ENCODE measurements around the gene SMIM45.

SMIM45 gene

GRCh38 chr22:41920271-41920976 is 31.5 kb upstream of the SMIM45 start:
- ATAC-seq = no peak
- Mint-ChIP-seq H3K27me3 (no peaks in the 10 kb centered on the region), H3K27ac (peak overlapping the region; percentile 53), H3K4me1 (peaks cover 12% of the 10 kb centered on the region), H3K4me3 (peak overlapping the region; percentile 80), H3K36me3 (ENCODE audit: low read depth) (no peaks in the 10 kb centered on the region)
- no peaks in the 10 kb centered on the region for H3K9me3 ChIP-seq (ENCODE audit: control insufficient read depth, low read length, poor library complexity, severe bottlenecking)
- no peak for DNase-seq

DNA sequence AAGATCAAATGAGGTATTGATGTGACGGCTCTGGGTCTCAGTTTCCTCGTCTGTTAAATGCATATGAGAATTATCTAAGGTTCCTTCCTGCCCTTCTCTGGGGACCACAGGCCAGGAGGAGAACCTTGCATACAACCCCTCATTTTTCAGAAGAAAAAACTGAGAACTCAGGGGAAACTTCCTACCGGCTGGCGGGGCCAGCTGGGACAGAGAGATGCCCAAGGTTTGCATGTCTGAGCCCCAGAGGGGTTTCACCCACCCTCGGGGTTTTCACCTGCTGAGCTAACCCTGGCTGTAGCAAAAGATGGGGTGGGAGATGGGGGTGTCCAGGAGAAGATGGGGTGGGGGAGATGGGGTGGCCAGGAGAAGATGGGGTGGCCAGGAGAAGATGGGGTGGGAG is 29.6 kb upstream of the SMIM45 start:
- H3K9me3 ChIP-seq (ENCODE audit: control insufficient read depth, low read length, poor library complexity, severe bottlenecking) = no peaks in the 10 kb centered on the region
- DNase-seq (no peak), ATAC-seq (no peak)
- no peak overlapping the region for H3K27ac Mint-ChIP-seq
- peaks cover 13% of the 10 kb centered on the region for H3K4me1 Mint-ChIP-seq
- no peaks in the 10 kb centered on the region for H3K36me3 Mint-ChIP-seq (ENCODE audit: low read depth)
- H3K27me3 Mint-ChIP-seq = no peaks in the 10 kb centered on the region
- H3K4me3 Mint-ChIP-seq = no peak overlapping the region

DNA sequence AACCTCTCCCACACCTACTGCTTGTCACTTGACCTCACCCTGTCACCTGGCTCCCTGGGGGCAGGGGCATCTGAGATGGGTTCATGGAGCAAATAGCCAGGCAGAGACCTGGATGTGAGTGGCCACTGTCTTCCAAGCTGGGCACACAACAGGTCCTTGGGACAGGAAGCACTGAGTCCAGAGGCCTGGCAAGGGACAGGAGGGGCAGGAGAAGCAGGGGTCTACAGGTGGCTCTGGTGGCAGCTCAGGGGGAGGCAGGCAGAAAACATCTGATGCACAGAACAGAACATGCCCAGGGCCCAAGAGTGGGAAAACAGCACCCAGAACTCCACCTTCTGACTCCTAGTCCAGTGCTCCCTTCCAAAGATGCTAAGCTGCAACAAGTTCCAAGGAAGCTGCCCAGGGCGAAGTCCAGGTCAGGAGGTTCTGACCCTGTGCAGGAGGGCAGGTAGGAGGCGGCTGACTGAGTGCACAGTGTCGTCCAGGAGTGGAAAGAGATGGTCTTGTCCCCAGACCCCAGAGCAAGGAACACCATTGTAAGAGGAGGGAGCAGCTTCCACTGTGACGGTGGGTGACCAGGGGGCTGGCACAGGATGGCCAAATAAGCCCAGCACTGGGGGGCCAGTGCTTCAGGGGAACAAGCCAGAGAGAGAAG is 28.9 kb upstream of the SMIM45 start:
- Mint-ChIP-seq H3K4me1 (peaks cover 17% of the 10 kb centered on the region), H3K27ac (no peak overlapping the region), H3K27me3 (no peaks in the 10 kb centered on the region), H3K36me3 (ENCODE audit: low read depth) (no peaks in the 10 kb centered on the region), H3K4me3 (peak overlapping the region; percentile 31)
- no peak for ATAC-seq
- no peaks in the 10 kb centered on the region for H3K9me3 ChIP-seq (ENCODE audit: control insufficient read depth, low read length, poor library complexity, severe bottlenecking)
- no peak for DNase-seq

DNA sequence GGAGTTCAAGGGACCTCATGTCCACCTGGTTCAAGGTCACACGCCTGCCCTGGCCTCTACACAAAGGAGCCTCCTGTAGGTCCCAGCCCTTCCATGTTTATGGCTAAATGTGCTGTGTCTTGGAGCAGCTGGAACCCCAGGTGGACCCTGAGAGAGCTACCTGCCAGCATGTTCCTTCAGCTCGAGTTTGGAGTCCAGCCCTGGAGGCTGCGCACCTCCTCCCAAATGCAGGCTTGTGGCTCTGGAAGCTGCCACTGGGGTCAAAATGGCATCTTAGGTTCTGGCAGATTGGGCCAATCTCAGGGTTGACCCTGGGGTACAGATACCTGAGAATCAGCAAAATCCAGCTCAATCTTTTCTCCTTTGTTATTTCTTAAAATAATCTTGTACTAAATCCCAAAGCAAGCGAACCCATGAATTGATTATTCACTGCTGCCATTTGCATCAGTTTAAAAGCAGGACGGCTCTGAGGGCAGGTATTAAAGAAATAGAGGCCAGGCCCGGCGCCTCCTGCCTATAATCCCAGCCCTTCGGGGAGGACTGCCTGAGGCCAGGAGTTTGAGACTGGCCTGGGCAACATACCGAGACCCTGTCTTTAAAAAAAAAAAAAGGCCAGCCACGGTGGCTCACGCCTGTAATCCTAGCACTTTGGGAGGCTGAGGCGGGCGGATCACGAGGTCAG is 28.2 kb upstream of the SMIM45 start:
- H3K27ac Mint-ChIP-seq = no peak overlapping the region
- no peak for ATAC-seq
- no peaks in the 10 kb centered on the region for H3K36me3 Mint-ChIP-seq (ENCODE audit: low read depth)

DNA sequence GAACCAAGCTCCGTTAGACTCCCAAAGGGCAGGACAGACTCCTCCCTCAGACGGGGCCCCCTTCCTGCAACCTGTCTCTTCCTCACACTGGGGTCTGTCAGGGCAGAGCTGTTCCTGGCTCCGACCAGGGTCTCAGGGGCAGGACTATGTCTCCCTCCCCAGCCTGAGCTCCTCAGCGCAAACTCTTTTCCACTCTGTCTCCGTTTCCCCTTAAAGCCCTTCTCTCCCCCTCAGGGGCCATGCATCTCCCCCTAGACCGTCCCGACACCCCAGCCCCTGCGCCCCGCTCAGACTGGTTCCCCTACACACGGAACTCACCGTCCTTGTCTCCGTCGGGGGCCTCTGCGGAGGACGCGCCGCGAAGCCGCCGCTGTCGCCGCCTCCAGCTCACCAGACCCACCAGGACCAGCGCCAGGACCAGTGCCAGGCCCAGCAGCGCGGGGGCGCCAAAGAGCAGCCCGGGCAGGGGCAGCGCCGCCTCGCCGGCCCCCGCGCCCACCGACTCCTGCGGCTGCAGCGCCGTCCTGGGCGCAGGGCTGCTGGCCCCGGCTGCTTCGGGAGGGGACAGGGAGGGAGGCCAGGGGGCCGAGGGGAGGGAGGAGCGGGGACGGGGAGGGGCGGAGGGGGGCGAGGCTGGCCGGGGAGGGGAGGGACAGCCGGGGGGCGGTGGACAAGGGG is 26.0 kb upstream of the SMIM45 start:
- Mint-ChIP-seq H3K27ac (no peak overlapping the region), H3K4me1 (peaks cover 14% of the 10 kb centered on the region), H3K27me3 (no peaks in the 10 kb centered on the region), H3K4me3 (peak overlapping the region; percentile 87), H3K36me3 (ENCODE audit: low read depth) (no peaks in the 10 kb centered on the region)
- H3K9me3 ChIP-seq (ENCODE audit: control insufficient read depth, low read length, poor library complexity, severe bottlenecking) = no peaks in the 10 kb centered on the region
- DNase-seq (peak; percentile 71 to 82 (median 73)), ATAC-seq (peak; percentile 83)

More for the DNA sequence above, 28.2 kb upstream of the SMIM45 start:
- H3K9me3 ChIP-seq (ENCODE audit: control insufficient read depth, low read length, poor library complexity, severe bottlenecking) = no peaks in the 10 kb centered on the region
- Mint-ChIP-seq H3K4me3 (no peak overlapping the region), H3K27me3 (no peaks in the 10 kb centered on the region), H3K4me1 (peaks cover 21% of the 10 kb centered on the region)
- no peak for DNase-seq

DNA sequence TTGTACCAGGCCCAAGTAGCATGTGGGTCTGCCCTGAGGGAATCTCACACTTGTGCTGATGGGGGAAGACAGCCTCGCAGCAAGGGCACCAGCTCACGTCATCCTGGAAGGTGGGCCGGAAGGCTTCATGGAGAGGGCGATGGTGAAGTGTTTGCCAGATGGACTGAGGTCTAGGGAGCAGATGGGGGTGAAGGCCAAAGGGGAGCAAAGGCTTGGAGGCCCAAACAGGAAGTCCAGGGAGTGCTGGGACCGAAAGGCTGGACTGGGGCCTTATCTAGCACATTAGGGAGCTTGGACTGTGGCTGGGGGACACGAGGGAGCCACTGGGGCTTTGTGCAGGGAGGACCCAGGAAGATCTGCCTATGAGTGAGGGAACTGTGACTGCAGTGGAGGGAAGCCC is 24.1 kb upstream of the SMIM45 start:
- ATAC-seq (no peak), DNase-seq (no peak)
- H3K36me3 Mint-ChIP-seq (ENCODE audit: low read depth) = no peaks in the 10 kb centered on the region
- H3K27ac Mint-ChIP-seq = peak overlapping the region; percentile 89
- H3K27me3 Mint-ChIP-seq = no peaks in the 10 kb centered on the region
- H3K9me3 ChIP-seq (ENCODE audit: control insufficient read depth, low read length, poor library complexity, severe bottlenecking) = no peaks in the 10 kb centered on the region
- peak overlapping the region; percentile 85 for H3K4me3 Mint-ChIP-seq
- H3K4me1 Mint-ChIP-seq = peaks cover 14% of the 10 kb centered on the region

DNA sequence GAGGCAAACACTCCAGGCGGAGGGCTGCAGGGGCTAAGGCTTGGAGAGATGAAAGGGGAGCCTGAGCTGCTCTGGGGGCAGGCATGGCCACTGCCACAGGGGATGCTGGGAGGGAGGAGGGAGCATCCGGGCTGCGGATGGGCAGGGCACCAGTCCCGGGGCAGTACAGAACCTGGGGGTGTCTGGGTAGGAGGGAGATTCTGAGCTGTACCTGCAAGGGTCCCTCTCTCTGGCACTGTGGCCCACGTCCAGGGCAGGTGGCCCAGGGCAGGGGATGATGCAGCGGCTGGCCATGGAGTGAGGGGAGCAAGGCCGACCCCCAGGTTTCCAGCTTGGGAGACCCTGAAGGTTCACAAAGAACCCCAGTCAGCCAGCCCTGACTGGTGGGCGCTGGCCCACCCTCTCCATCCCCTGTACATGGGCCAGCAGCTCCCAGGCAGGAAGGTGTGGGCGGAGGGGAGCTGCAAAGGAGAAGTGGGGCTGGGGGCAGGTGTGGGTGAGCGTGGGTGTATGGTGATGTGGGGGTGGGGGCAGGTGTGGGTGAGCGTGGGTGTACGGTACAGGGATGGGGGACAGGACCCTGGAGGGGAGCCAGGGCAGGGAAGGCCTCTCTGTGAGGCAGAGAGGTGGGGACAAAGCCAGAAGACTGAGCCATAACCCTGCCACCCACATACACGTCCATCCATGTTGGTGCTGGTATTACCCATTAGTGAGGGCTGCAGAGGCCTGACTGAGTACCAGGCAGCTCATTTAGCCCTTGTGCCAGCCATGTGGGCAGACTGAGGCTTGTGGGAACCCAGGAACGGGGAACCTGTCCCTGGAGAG is 23.1 kb upstream of the SMIM45 start:
- Mint-ChIP-seq H3K4me1 (peaks cover 15% of the 10 kb centered on the region), H3K27me3 (no peaks in the 10 kb centered on the region), H3K36me3 (ENCODE audit: low read depth) (no peaks in the 10 kb centered on the region), H3K4me3 (peak overlapping the region; percentile 49), H3K27ac (peak overlapping the region; percentile 89)
- no peaks in the 10 kb centered on the region for H3K9me3 ChIP-seq (ENCODE audit: control insufficient read depth, low read length, poor library complexity, severe bottlenecking)
- no peak for ATAC-seq
- no peak for DNase-seq

- Mint-ChIP-seq H3K4me1 (peaks cover 15% of the 10 kb centered on the region), H3K27ac (no peak overlapping the region), H3K27me3 (no peaks in the 10 kb centered on the region), H3K36me3 (ENCODE audit: low read depth) (no peaks in the 10 kb centered on the region), H3K4me3 (no peak overlapping the region)
- DNase-seq (no peak), ATAC-seq (no peak)
- H3K9me3 ChIP-seq (ENCODE audit: control insufficient read depth, low read length, poor library complexity, severe bottlenecking) = no peaks in the 10 kb centered on the region
Measured at GRCh38 chr22:41929418-41929810, 22.5 kb upstream of the SMIM45 start.

- peaks cover 14% of the 10 kb centered on the region for H3K4me1 Mint-ChIP-seq
- H3K27me3 Mint-ChIP-seq = no peaks in the 10 kb centered on the region
- peak; percentile 3 for ATAC-seq
- H3K27ac Mint-ChIP-seq = peak overlapping the region; percentile 81
- no peaks in the 10 kb centered on the region for H3K9me3 ChIP-seq (ENCODE audit: control insufficient read depth, low read length, poor library complexity, severe bottlenecking)
- no peak overlapping the region for H3K4me3 Mint-ChIP-seq
- no peaks in the 10 kb centered on the region for H3K36me3 Mint-ChIP-seq (ENCODE audit: low read depth)
- no peak for DNase-seq
Measured at GRCh38 chr22:41931701-41932269, 20.2 kb upstream of the SMIM45 start.

DNA sequence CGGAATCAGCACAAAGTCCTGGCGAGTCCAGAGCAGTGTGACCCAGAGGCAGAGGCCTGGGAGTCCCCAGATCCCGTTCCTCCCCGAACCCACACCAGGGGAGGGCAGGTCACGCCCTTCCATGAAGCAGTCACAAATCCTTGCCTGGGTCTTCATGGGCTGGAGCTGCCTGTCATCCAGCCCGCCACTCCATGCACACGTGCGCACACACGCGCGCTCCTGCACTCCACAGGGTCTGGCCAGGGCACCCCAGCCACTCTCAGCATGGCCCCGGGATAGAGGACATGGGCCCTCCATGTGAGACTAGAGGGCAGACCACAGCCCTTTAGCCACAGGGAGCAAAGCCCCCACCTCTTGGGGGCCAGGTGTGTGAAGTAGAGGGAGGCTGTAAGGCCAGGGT is 19.6 kb upstream of the SMIM45 start:
- H3K4me1 Mint-ChIP-seq = peaks cover 14% of the 10 kb centered on the region
- no peak overlapping the region for H3K4me3 Mint-ChIP-seq
- DNase-seq (no peak), ATAC-seq (no peak)
- no peaks in the 10 kb centered on the region for H3K9me3 ChIP-seq (ENCODE audit: control insufficient read depth, low read length, poor library complexity, severe bottlenecking)
- H3K36me3 Mint-ChIP-seq (ENCODE audit: low read depth) = no peaks in the 10 kb centered on the region
- peak overlapping the region; percentile 81 for H3K27ac Mint-ChIP-seq
- H3K27me3 Mint-ChIP-seq = no peaks in the 10 kb centered on the region

GRCh38 chr22:41933411-41934177 is 18.4 kb upstream of the SMIM45 start:
- ATAC-seq = no peak
- H3K27ac Mint-ChIP-seq = peak overlapping the region; percentile 81

More at GRCh38 chr22:41933411-41934177, 18.4 kb upstream of the SMIM45 start:
- DNase-seq = no peak
- Mint-ChIP-seq H3K4me3 (no peak overlapping the region), H3K4me1 (peaks cover 9% of the 10 kb centered on the region), H3K27me3 (no peaks in the 10 kb centered on the region), H3K36me3 (ENCODE audit: low read depth) (no peaks in the 10 kb centered on the region)
- H3K9me3 ChIP-seq (ENCODE audit: control insufficient read depth, low read length, poor library complexity, severe bottlenecking) = no peaks in the 10 kb centered on the region
